ENCODE measurements around the gene HENMT1. TPM values are rescaled to one million over a fixed set of nuclear protein-coding genes. Genes with fewer than 3 reads are reported as not detected.

HENMT1 gene
- total RNA-seq (10 to 100 TPM; 70.9 to 72.0 TPM), polyA plus RNA-seq (ENCODE audit: insufficient read depth, low read depth, low replicate concordance) (126 TPM)
- long read RNA-seq, donor 1, transcript HENMT1-202 (8 exons, 1,874 nt): minor isoform, 7 of 31 reads
- long read RNA-seq, donor 1, transcript HENMT1-203 (8 exons, 1,696 nt): major isoform, 23 of 31 reads
- long read RNA-seq, donor 1, partial matches to known transcripts: 0 of 31 reads
- long read RNA-seq, donor 1, other reads (novel, unspliced or antisense): 0 of 31 reads
- long read RNA-seq, donor 2, transcript HENMT1-203 (8 exons, 1,696 nt): major isoform, 14 of 15 reads
- long read RNA-seq, donor 2, partial matches to known transcripts: 0 of 15 reads
- long read RNA-seq, donor 2, other reads (novel, unspliced or antisense): 0 of 15 reads

GRCh38 chr1:108661030-108661609 is at the start of gene HENMT1:
Gene HENMT1, minus strand, starts transcription at chr1:108661093. Its CDS starts 1,209 bp downstream, at chr1:108659884.
- intact Hi-C loops (cut with DNase I; ENCODE audit: low total_unique reads): no loop called here
- WGBS, 2 donors: 1 to 3% methylated on average over 14 to 64 of the region's 81 CpGs
- H3K36me3 ChIP-seq (ENCODE audit: low read depth, missing control alignments): no peaks in the 10 kb centered on the region
- peak within 1 kb of the TSS; percentile 92 to 93 for H3K27ac ChIP-seq
- H3K4me1 ChIP-seq: no peaks in the 10 kb centered on the region
- no peaks in the 10 kb centered on the region for H3K9me3 ChIP-seq
- DNase-seq: peak; percentile 84
- TF ChIP-seq POLR2A (IDR thresholded peaks at IDR 0.05) (no peak), CTCF (IDR thresholded peaks at IDR 0.05) (no peak)
- no peaks in the 10 kb centered on the region for H3K27me3 ChIP-seq
- peak within 1 kb of the TSS; percentile 63 to 72 for H3K4me3 ChIP-seq

GRCh38 chr1:108708691-108709660 is 48.1 kb upstream of the HENMT1 start:
- Histone ChIP-seq H3K36me3 (ENCODE audit: low read depth, missing control alignments) (no peaks in the 10 kb centered on the region), H3K27me3 (no peaks in the 10 kb centered on the region), H3K4me3 (no peak overlapping the region), H3K9me3 (no peaks in the 10 kb centered on the region), H3K27ac (no peak overlapping the region), H3K4me1 (no peaks in the 10 kb centered on the region)
- intact Hi-C loops (cut with DNase I; ENCODE audit: low total_unique reads): no loop called here
- TF ChIP-seq POLR2A (IDR thresholded peaks at IDR 0.05): no peak
- no peak for TF ChIP-seq CTCF (IDR thresholded peaks at IDR 0.05)
- DNase-seq: no peak
- WGBS, 2 donors: 74 to 84% methylated on average over 7 of the region's 7 CpGs

GRCh38 chr1:108706643-108707042 is 45.8 kb upstream of the HENMT1 start:
- DNase-seq: no peak
- TF ChIP-seq CTCF (IDR thresholded peaks at IDR 0.05): no peak
- no peak for TF ChIP-seq POLR2A (IDR thresholded peaks at IDR 0.05)
- H3K27me3 ChIP-seq: no peaks in the 10 kb centered on the region
- H3K27ac ChIP-seq: no peak overlapping the region
- no peaks in the 10 kb centered on the region for H3K9me3 ChIP-seq
- intact Hi-C loops (cut with DNase I; ENCODE audit: low total_unique reads): no loop called here
- 91 to 96% methylated on average over 3 of the region's 3 CpGs for WGBS, 2 donors
- H3K4me3 ChIP-seq: no peak overlapping the region
- no peaks in the 10 kb centered on the region for H3K4me1 ChIP-seq
- no peaks in the 10 kb centered on the region for H3K36me3 ChIP-seq (ENCODE audit: low read depth, missing control alignments)

- H3K27me3 ChIP-seq: no peaks in the 10 kb centered on the region
- no peaks in the 10 kb centered on the region for H3K36me3 ChIP-seq (ENCODE audit: low read depth, missing control alignments)
- H3K27ac ChIP-seq: no peak overlapping the region
- no peaks in the 10 kb centered on the region for H3K4me1 ChIP-seq
- 68 to 69% methylated on average over 2 of the region's 2 CpGs for WGBS, 2 donors
- intact Hi-C loops (cut with DNase I; ENCODE audit: low total_unique reads): no loop called here
- H3K9me3 ChIP-seq: no peaks in the 10 kb centered on the region
- H3K4me3 ChIP-seq: no peak overlapping the region
- TF ChIP-seq POLR2A (IDR thresholded peaks at IDR 0.05): no peak
- no peak for TF ChIP-seq CTCF (IDR thresholded peaks at IDR 0.05)
- DNase-seq: no peak
These were observed 43.6 kb upstream of the HENMT1 start for GRCh38 chr1:108704496-108704895.

Data from testis (tissue), 5 donors.